Hematopoietic multipotent progenitor cell treated with erythropoietin and hydrocortisone succinate and interleukin-3 and kit ligand, for 8 days (in vitro differentiated cells): ENCODE data around the gene GNPDA1.

Experiments
- DNase-seq: peaks from one replicate; pipeline ENCODE4 v3.0.0-alpha.2; 2015

The GNPDA1 gene

DNA sequence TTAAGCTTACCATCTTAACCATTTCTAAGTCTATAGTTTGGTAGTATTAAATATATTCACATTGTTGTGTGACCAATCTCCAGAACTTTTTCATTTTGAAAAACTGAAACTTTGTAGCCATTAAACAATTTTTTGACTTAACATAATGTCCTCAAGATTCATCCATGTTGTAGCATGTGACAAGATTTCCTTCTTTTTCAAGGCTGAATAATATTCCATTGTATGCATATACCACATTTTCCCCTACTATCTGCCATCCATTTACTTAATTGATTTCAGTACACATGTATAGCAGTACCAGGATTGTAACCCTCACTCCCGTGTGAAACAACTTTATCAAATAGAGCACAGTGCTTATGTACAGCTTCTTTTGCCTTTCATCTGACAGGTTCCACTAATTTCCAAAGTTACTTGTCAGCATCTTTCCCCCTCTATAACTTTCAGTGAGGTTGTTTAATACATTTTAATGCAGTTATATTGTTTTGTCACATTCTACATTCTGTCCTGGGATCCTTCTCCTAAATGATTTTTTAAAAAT, 7.4 kb upstream of the GNPDA1 start:
- DNase-seq: no peak

DNA sequence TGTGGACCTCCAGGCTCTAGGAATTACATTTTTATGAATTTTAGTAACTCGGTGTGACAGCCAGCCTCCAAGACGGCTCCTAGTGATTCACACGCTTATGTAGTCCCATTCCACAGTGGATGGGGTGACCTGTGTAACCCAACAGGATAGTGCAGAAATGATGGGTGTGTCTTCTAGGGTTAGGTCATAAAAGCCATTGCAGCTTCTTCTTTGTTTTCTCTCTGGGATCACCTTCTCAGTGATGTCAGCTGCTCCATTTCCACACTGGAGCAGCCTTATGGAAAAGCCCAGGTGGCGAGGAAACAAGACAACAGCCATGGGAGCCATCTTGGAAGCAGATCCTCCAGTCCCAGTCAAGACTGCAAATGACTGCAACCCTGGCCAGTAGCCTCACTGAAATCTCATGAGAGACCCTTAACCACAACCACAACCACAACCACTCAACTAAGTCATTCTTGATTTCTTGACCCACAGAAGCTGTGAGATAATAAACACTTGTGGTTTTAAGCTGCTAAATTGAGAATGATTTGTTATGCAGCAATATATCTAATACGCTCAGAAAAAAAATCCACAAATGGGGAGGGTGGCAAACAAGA, 5.1 kb upstream of the GNPDA1 start:
- DNase-seq: peak; percentile 29

DNA sequence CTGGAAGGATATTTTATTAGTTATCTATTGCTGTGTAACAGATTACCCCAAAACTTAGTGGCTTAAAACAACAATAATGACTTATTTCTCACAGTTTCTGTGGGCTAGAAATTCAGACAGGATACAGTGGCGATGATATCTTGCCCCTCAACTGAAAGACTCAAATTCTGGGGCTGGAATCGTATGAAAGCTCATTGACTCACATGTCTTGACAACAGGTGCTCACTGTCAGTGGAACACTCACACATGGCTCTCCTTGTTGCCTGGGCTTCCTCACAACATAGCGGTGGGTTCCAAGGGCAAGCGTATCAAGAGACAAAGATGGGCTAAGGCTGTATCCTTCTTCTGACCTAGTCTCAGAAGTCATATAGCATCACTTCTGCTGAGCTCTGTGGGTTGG, 3.7 kb upstream of the GNPDA1 start:
- no peak for DNase-seq

DNA sequence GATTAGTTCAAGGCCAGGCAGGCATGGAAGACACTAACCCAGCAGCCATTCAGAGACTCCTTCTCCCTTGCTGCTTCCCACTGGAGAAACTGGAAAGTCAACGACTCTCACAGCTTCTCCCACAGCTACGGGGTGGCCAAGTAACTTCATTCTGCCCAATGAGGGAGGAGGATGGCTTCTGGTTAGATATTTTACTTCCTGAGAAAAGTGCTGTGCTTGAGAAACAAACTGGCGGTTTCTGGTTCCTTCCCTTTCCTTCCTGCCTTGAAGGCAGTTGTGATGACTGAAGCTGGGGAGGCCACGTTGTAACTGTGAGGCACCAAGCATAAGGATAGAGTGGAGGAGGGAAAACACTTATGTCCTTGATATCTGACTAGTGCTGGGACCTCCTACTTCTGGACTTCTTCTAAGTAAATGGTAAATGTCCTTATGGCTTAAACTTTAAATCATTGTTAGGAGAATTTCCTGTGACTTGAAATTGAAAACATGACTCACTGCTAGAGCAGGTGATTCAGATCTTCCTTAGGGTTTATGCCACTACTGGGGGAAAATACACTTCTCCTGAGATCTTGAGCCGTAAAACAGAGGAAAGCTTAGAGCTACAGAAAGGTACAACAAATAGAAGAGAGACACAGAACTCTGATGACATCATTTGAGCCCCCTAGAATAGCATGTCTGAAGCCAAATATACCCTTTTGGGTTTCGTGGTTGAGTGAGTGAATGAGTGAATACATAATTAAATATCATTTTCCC, 3.1 kb upstream of the GNPDA1 start:
- peak; percentile 25 for DNase-seq

DNA sequence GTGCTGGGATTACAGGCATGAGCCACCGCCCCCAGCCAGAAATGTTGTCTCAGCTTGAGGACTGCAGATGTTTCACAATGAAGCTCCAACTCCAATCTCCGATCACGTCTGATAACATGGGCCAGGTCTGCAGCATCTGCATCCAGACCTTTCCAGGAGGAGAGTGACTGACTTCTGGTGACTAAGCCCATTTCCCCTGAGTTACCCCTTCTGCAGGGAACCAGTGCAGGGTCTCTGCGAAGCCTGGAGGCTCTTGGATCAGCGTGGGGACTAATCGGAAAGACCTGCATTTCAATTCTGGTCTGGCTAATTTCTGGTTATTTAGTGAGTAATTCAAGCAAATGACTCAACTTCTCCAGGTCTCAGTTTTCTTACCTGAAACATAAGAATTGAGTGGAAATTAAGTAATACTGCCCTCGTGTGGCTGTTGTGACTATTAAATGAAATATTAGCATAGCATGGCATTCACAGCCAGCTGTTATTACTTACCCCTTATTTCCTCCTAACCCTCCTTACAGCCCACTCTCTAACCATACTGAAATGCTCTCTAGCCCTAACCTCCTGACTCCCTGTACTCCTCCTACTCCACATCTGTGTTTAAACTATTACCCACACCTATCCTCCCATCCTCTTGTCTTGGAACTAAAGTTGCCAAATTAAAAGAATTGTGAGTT, 2.2 kb upstream of the GNPDA1 start:
- DNase-seq: peak; percentile 83

DNA sequence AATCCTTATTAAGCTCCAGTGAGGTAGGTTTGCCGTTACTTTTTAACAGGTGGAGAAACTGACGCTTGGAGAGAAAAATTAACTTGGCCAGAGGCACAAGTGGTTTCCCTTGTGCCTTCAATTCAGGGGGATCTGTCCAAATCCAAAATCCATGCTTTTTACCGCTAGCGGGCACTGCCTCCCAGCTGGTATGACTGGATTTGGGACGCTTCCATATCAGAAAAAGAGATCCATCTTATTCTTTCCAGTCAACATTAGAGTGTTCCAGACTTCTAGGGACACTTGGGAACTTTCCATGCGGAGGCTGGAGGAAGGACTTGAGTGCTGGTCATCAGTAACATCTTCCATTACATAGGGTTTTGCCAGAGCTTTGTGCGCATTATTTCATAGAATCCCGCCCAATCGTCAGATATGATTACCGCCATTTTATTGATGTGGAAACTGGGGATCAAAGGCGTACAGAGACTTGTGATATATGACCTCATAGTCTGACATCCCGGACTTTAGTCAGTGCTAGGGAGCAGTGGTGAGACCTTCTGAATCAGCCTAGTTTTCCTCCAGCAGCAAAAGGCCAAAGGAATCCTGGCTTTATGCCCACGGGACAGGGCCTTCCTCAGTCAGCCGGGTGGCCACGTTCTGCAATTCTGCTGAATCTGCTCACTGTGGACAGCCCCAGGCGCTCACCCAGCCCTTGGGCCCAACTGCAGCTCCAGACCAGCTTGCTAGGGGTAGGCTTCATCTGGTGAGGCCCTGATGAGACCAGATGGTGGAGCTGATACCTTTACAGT, 1.1 kb upstream of the GNPDA1 start:
- peak; percentile 67 for DNase-seq

DNA sequence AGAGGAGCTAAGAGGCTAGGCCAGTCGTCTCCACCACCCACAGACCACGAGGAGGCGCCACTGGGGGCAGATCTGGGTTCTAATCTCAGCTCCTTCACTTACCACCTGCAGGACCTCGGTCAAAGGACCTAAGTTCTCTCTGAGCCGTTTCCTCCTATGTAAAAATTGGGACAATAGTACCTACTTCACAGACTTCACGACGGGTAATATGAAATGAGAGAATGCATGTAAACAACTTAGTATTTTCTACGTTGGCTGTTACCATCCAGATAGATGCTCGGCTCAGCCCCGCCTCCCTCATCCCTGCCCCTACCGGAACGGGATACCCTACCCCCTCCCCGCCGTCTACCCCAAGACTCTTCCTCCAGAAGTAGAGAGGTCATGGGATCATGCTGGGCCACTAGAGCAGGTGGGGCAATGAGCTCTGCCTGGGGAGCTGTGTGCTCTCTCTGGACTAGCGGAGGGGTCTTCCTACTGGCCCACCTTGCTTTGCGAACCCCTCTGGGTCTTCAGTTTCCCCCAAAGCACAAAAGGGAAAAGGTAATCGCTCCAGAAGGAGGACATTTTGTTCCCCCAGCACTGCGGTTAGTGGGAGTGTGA, 541 bp downstream of the GNPDA1 start:
- DNase-seq: peak; percentile 71

DNA sequence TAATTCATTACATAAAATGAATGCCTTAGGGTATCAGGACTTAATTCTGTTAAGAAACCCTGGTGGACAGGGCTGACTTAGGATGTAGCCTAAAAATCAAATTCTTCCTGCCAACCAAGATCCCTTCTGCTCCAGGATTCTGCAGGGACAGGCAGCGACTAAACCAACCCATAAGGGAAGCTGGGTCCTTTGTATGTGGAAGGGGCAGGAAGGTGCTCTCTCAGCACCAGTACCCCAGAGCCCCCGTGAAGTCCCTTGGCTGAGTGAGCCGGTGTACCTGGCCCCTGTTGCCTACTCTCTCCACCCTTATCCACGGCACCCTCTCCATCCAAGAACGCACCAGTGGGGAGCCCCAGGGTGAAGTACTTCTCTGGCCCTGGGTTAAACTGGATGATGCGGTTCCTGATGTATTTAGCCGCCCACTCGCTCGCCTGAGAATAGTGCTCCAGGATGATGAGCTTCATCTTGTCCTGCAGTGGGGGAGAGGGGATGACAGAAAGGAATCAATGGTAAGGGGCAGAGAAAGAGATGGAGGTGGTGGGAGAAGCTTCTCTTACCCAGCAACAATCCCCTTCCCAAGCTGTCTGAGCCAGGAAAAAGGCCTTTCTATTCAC, 1.1 kb downstream of the GNPDA1 start:
- DNase-seq: no peak

DNA sequence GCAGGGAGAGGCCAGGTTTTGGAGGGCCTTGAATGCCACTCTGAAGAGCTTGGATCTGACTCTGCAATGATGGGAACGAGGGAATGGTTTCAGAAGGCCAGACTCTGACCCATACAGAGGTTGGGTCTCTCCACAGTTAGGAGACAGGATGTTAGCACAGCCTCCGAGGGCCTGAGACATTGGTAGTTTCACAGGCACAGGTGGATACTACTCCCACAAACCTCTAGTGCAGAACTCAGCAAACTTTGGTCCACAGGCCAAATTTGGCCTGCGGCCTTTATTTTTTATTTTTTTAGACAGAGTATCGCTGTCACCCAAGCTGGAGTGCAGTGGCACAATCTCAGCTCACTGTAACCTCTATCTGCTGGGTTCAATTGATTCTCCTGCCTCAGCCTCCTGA, 2.9 kb downstream of the GNPDA1 start:
- no peak for DNase-seq

DNA sequence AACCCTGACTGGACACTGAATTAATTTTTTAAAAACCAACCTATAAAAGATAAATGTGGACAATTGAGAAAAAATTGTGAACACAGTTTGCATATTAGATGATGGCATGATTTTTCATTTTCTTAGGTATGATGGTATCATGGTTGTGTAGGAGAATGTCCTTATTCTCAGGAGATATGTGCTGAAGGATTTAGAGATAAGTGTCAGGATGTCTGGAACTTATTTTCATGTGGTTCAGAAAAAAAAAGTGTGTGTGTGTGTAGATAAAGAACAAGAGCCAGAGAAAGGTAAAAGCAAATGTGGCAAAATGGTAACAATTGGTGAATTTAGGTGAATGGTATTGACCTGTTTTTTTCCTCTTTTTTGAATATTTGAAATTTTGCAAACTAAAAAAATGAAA, 4.0 kb downstream of the GNPDA1 start:
- DNase-seq: peak; percentile 48

DNA sequence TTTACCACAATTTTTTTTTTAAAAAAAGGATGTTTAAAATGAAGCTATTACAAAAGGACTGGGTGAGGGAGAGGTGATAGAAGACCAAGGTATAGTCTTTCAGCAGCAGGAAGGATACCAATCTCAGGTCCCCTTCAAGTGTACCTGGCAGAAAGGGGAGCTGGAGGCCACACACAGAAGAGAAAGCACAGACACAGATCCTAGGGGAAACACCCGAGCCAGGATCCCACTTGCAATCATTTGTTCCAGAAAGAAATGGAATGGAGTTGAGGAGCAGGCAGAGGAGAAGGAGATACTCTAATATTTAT, 5.6 kb downstream of the GNPDA1 start:
- no peak for DNase-seq

DNA sequence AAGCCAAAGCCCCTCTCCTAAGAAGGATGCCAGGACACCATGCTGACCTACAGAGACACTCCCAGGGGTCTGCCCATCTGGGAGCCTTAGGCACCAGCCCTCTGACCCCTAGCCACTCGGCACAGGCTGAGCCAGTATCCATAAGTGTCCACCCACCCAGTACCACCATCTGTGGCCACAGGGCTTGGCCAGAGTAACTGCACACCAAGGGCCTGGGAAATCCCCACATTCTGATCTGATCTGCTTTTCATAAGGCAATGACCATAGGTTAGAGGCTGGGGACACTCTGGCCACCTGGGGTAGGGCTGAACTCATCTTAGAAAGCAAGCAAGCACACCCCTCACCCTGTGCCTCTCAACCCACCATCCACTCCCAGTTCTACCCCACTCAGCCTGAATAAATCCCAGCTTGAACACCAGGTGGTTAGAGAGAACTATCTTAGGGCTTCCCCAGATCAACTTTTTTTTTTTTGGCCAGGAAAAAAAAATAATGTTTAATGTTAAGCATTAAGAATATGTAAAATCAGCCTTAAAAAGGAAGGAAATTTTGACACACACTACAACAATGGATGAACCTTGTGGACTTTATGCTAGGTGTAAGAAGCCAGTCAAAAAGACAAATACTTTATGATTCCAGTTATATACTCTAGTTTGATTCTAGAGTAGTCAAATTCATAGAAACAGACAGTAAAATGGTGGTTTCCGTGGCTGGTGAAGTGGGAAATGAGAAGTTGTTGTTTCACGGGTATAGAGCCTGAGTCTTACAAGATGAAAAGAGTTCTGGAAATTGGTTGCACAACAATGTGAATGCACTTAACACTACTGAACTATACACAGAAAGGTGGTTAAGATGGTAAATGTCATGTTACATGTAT, 6.2 kb downstream of the GNPDA1 start:
- no peak for DNase-seq

DNA sequence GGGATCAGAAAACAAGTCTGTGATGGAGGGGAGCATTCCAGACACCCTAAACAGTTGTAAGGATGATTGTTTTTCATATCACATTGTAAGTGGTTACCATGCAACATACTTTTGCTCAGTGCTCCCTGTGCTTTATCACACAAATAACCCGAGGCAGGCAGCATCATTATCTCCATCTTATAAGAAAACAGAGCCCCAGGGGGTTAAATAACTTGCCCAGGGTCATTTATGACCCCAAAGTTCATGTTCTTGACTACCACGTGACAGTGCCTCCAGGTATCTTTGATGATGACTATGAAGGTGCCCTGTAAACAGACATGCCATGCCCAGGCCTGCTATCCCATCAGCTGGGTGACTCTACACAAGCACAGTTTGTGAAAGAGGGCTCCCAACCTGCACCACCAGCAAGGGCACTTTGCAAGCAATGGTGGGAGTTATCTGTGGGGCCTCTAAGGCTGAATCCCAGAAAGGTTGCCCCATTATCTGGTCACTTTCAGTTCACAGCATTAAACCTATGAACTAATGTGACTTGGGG, 9.5 kb downstream of the GNPDA1 start:
- DNase-seq: no peak

DNA sequence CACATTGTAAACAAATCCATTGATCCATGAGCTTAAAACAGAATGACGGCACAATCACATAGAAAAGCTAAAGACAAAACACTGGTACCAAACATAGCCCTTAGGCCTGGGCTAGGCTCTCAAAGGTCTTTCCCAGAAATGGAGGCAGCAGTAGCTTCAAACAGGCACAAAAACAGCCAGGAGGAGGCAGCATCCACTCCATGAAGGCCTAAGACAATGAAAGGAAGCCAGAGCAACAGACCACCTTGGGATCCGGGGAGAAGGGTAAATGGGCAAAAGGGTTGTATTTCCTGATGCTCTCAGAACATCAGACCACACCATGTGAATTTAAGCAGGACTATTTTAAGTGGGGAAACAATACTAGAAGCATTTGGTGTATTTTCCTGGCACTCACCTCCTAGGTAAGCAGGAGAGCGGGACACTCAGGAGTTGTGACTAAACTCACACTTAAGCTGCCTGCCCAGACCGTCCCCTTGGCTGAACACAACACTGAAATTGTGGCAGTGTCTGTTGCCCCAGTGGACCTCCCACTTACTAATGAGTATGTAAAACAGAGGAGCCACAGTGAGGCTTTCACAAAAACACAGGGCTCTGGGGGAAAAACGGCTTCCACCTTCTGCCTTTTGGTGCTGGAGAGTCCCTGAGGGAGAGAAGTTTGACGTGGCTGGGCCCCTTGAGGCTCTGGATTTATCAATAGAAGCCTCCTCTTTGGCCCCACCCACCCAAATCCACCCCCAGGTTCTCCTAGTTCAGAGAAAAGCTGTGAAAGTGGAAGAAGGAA, 11.9 kb downstream of the GNPDA1 start:
- peak; percentile 48 for DNase-seq

DNA sequence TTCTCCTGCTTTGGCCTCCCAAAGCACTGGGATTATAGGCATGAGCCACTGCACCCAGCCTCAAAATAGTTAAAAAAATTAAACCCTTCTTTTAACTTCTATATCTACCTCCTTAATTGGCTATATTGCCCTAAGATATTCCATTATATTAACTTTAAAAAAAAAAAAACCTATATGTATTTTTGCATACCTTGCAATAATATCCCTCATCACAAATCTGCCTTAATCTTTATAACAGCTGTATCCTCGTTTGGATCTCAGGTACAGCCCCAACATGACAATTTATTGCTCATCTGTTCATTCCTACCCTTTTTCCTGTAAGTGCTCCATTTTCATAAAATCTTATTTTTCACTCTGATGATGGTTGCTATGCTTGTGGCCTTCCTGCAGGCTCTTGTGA, 12.7 kb downstream of the GNPDA1 start:
- no peak for DNase-seq

DNA sequence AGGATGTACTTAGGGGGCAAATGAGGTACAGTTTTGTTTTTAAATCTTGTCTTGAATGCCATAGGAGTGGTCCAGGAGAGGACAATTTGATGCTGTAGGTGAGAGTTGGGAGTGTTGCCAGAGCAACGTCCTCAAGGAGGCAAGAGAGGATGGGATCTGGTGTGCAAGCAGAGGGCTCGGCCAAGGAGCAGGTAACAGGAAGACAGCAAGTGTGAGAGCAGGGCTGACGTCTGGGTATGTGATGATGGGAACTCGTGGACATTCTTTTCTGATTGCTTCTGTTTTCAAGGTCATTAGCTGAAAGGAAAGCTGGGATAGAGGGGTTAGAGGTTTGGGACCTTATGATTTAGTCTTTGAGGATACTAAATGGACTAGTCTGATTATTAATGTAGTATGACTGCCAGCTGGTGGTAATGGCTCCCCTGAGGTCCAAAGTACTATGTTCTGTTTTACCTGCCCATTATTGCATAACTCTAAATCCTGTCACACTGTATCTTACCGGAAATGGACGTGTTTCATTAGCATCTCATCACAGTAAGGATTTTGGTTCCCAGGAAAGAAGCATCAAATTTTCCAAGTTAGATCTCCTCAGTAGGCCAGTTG, 15.4 kb downstream of the GNPDA1 start:
- no peak for DNase-seq

DNA sequence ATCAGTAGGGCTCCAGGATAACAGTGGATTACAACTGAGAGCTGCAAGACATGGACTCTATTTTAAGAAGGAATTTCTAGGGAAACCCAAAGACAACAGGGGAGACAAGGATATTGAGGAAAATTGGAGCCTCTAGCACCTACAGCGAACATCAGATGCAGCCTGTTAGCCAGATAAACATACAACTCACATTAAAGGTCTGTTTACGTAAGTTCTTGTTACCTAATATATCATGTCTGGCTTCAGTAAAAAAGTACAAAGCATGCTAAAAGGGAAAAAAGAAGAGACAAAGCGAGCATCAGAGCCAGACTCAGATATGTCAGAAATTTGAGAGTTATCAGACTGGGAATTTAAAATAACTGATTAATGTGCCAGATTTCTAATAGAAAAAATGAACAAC, 17.2 kb downstream of the GNPDA1 start:
- DNase-seq: no peak

DNA sequence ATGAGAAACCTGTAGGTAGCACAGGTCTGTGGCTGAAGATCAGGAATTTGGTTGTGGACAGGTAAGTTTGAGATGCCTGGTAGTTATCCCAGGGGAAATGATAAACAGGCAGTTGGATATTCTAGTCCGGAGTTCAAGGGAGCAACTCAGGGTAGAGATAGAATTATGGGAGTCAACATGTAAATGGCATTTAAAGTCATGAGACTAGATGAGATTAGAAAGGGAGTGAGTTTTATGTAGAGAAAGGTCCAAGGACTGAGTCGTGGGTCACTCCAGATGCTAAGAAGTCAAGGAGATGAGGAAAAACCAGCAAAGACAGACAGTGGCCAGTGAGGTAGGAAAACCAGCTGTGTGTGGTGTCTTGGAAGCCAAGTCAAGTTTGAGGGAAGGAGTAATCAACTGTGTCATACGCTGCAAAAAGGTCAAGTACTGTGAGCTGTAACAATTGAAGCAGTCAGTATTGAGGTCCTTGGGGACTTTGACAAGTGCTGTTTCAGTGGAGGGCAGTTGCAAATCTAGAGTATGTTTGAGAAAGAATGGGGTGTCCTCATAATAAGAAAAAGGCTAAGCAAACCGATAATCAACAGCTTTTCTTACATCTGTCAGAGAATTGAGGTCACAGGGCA, 18.2 kb downstream of the GNPDA1 start:
- DNase-seq: no peak

DNA sequence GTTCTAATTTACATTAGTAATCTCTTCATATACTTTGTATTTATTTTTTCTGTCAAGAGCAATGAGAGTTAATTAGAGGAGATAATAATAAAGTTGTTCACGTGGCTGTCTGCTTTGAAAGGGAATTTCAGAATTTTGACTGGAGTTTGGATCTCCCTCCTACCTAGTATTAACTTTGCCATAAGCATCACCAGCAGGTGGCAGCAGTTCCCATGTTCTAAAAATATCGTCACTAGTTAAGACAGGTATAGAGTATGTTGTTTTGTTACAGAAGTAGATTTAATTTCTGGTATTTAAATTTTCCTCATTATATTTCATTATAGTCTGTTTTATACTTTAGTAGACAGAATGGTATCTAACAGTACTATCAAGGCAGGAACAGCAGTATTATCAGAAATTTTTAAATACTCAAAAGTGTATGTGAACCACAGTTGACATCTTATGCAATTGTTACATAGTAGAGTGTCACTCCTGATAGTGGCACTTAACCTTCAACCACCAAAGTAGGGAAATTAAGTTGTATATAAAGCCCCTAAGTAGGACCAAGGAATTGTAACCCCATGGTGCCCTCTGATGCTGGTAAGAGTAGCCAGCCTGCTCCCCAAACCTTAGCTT, 20.4 kb downstream of the GNPDA1 start:
- peak; percentile 83 for DNase-seq
